Measurements from ENCODE around the gene KLRG1. TPM values are rescaled to one million over a fixed set of nuclear protein-coding genes. Genes with fewer than 3 reads are reported as not detected.

KLRG1 gene
- total RNA-seq, 4 donors from 2014 or later: 5.1 to 10.5 (median 7.4) TPM

GRCh38 chr12:9052610-9053009 lies 63.3 kb downstream of the KLRG1 start:
- no peak for TF ChIP-seq CTCF (IDR thresholded peaks at IDR 0.05; ENCODE audit: low read depth)

Other genes with a start within 250 kb of the KLRG1 start
- not detected for gene A2ML1, start 166.9 kb upstream of the KLRG1 start, total RNA-seq
- 10 to 100 TPM; 17.5 to 33.5 (median 24.5) TPM for gene PHC1, start 75.0 kb upstream of the KLRG1 start, total RNA-seq
- 100 to 1,000 TPM; 101 to 161 (median 114) TPM for gene M6PR, start 39.9 kb upstream of the KLRG1 start, total RNA-seq
- gene A2M, start 126.4 kb downstream of the KLRG1 start, total RNA-seq: 100 to 1,000 TPM; 316 to 600 (median 331) TPM
- under 1 TPM in 2 of 4 donors, not detected in 2; 0.22 to 0.49 TPM for gene PZP, start 218.8 kb downstream of the KLRG1 start, total RNA-seq

Measured in subcutaneous adipose tissue (tissue), 4 donors.